K562 (cell line): ENCODE data around the gene ZNF326. TPM values are rescaled to one million over a fixed set of nuclear protein-coding genes. Genes with fewer than 3 reads are reported as not detected.
A peak's percentile ranks its signal among the peaks of the same experiment; 100 is the strongest.

Source experiments
- JUND ChIP-seq, 2 experiments: IDR thresholded peaks; 2 replicates in 1 of 2; 3 replicates in 1 of 2; pipeline ENCODE4 v1.6.1; 2011; ENCODE audit warnings: borderline replicate concordance in 2 of 2, low read depth in 2 of 2, low read length in 2 of 2, improper control_type of control experiment in 1 of 2, missing biosample characterization in 1 of 2, missing genetic modification characterization in 1 of 2, missing genetic modification reagents in 1 of 2
- NBN ChIP-seq: fragments of 450-650 bp; IDR thresholded peaks from 2 replicates; pipeline ENCODE4 v1.6.1; 2016; ENCODE audit warnings: low read depth, mild to moderate bottlenecking
- NR3C1 ChIP-seq: sonication (generic); formaldehyde crosslinking; IDR thresholded peaks from 2 replicates; pipeline ENCODE4 v1.8.1; 2022; ENCODE audit warnings: missing genetic modification reagents
- SMAD4 ChIP-seq: fragments of 250-450 bp; sonication (Bioruptor Pico); conservative IDR thresholded peaks from 2 replicates; pipeline ENCODE4 v1.8.0; 2021; ENCODE audit warnings: inconsistent platforms, mild to moderate bottlenecking, moderate library complexity
- ZNF3 ChIP-seq: fragments of 250-450 bp; sonication (Bioruptor Pico); IDR thresholded peaks from 2 replicates; pipeline ENCODE4 v1.5.0; 2021; ENCODE audit warnings: mild to moderate bottlenecking, moderate library complexity
- ZNF311 ChIP-seq: fragments of 250-450 bp; sonication (Bioruptor Pico); IDR thresholded peaks from 2 replicates; pipeline ENCODE4 v1.4.0; 2020; ENCODE audit warnings: mild to moderate bottlenecking, moderate library complexity
- ZNF696 ChIP-seq: fragments of 250-450 bp; sonication (Bioruptor Pico); conservative IDR thresholded peaks from 2 replicates; pipeline ENCODE4 v1.4.0; 2020; ENCODE audit warnings: mild to moderate bottlenecking, moderate library complexity
- ZNF764 ChIP-seq: fragments of 250-450 bp; sonication (Bioruptor Pico); IDR thresholded peaks from 2 replicates; pipeline ENCODE4 v1.4.0; 2020; ENCODE audit warnings: low read depth, mild to moderate bottlenecking, moderate library complexity
- ZNF778 ChIP-seq: fragments of 450-650 bp; formaldehyde crosslinking; IDR thresholded peaks from 2 replicates; pipeline ENCODE4 v1.4.0; 2020; ENCODE audit warnings: mild to moderate bottlenecking, moderate library complexity
- ZNF830 ChIP-seq: fragments of 250-450 bp; sonication (Bioruptor Pico); IDR thresholded peaks from 2 replicates; pipeline ENCODE4 v1.5.0; 2021; ENCODE audit warnings: mild to moderate bottlenecking
- polyA plus RNA-seq, 8 experiments: library from polyadenylated mRNA; depleted of rRNA in 4 of 8; stranded (reverse) in 5 of 8; unstranded in 3 of 8; fragments of >200 nt; fragmentation: Nextera tagmentation in 2 of 8; fragmentation: Illumina TruSeq in 1 of 8; extraction: Ambion mirVana in 2 of 8; extraction: Trizol in 1 of 8; gene quantifications; 2 replicates each; pipeline versions ENCODE4 v1.2.1 to v1.2.3, GENCODE V29; 2011 to 2014; ENCODE audit warnings: inconsistent platforms in 1 of 8, missing spikeins in 1 of 8
- total RNA-seq, 7 experiments: library from RNA; depleted of rRNA in 6 of 7; stranded (reverse); fragments of >200 nt in 6 of 7; fragmentation: Illumina TruSeq in 2 of 7; extraction: Trizol in 2 of 7; gene quantifications; 2 replicates each; pipeline versions ENCODE4 v1.2.1 to v1.2.3, GENCODE V29; 2011 to 2021; ENCODE audit warnings: low replicate concordance in 1 of 7
- TF ChIP-seq, protein P1 (sequence below), 2 experiments: fragments of 450-650 bp in 1 of 2; IDR thresholded peaks; 2 replicates each; pipeline ENCODE4 v1.6.1; 2011 to 2017; ENCODE audit warnings: low read depth in 2 of 2, antibody characterized with exemption in 1 of 2, borderline replicate concordance in 1 of 2, low read length in 1 of 2, mild to moderate bottlenecking in 1 of 2, mixed read lengths in 1 of 2; ENCODE audit not compliant: control insufficient read depth in 1 of 2
- TF ChIP-seq, protein P2 (sequence below): sonication (generic); formaldehyde crosslinking; IDR thresholded peaks from 2 replicates; pipeline ENCODE4 v1.8.0; 2023; ENCODE audit warnings: missing genetic modification reagents, mild to moderate bottlenecking, borderline replicate concordance

ZNF326 gene
- total and polyA plus RNA-seq, 9 of the 15 experiments (the other 6 are each of a cell fraction or from before 2014, with no cell fraction given) = 7.2 to 33.2 (median 20.1) TPM

DNA sequence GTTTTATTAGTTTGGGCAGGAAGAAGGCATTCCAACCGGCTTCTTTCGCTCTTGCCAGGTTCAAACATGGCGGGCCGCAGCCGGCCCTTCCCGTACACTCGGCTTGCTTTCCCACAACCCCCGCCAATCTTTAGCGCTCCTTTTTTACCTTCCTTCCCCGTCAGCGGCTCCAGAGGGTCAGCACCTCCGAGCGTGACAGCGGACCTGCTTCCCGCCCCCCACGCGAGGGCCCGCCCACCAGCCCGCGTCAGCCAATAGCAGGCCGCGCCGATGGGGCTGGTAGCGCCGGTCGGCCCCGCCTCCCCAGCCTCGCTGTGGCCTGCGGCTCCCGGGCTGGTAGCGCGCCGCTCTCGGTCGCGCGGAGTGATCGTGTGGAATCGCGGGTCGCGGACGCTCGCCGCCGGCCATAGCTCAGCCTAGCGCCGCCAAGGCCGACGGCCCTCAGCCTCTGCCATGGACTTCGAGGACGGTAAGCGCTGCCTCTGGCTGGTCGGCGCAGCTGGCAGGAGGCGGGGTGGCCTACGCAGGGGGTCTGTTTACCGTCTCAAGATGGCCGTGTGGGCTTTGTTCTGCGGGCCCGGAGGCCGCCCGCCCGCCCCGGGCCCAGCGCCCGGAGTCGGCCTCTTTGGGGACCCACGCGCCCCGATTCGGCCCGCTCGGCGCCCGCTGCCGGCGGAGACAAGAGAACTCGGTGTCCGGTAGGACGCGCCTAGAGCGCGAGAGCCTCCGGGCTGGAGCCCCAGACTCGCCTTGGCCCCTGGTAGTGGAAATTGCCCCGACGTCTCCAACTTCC is at the start of gene ZNF326 (continued):
- TF ChIP-seq NBN = peak; percentile 74; the same call in 1 of the 2 replicates
- peak; percentile 30 for TF ChIP-seq JUND (IDR thresholded peaks at IDR 0.05; ENCODE audit: borderline replicate concordance, low read depth, low read length)
- peak; percentile 50; the same call in 1 of the 3 replicates for TF ChIP-seq JUND (tag; IDR thresholded peaks at IDR 0.05; ENCODE audit: borderline replicate concordance, low read depth, low read length)
- no peak for TF ChIP-seq NR3C1 (CRISPR knock-in tag)
- no peak for TF ChIP-seq ZNF778
- TF ChIP-seq, protein P1, sequence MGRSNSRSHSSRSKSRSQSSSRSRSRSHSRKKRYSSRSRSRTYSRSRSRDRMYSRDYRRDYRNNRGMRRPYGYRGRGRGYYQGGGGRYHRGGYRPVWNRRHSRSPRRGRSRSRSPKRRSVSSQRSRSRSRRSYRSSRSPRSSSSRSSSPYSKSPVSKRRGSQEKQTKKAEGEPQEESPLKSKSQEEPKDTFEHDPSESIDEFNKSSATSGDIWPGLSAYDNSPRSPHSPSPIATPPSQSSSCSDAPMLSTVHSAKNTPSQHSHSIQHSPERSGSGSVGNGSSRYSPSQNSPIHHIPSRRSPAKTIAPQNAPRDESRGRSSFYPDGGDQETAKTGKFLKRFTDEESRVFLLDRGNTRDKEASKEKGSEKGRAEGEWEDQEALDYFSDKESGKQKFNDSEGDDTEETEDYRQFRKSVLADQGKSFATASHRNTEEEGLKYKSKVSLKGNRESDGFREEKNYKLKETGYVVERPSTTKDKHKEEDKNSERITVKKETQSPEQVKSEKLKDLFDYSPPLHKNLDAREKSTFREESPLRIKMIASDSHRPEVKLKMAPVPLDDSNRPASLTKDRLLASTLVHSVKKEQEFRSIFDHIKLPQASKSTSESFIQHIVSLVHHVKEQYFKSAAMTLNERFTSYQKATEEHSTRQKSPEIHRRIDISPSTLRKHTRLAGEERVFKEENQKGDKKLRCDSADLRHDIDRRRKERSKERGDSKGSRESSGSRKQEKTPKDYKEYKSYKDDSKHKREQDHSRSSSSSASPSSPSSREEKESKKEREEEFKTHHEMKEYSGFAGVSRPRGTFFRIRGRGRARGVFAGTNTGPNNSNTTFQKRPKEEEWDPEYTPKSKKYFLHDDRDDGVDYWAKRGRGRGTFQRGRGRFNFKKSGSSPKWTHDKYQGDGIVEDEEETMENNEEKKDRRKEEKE (IDR thresholded peaks at IDR 0.05; ENCODE audit: borderline replicate concordance in 1 of 2, control insufficient read depth in 1 of 2, low read depth in 2 of 2, low read length in 1 of 2) = no peak
- TF ChIP-seq, protein P2, sequence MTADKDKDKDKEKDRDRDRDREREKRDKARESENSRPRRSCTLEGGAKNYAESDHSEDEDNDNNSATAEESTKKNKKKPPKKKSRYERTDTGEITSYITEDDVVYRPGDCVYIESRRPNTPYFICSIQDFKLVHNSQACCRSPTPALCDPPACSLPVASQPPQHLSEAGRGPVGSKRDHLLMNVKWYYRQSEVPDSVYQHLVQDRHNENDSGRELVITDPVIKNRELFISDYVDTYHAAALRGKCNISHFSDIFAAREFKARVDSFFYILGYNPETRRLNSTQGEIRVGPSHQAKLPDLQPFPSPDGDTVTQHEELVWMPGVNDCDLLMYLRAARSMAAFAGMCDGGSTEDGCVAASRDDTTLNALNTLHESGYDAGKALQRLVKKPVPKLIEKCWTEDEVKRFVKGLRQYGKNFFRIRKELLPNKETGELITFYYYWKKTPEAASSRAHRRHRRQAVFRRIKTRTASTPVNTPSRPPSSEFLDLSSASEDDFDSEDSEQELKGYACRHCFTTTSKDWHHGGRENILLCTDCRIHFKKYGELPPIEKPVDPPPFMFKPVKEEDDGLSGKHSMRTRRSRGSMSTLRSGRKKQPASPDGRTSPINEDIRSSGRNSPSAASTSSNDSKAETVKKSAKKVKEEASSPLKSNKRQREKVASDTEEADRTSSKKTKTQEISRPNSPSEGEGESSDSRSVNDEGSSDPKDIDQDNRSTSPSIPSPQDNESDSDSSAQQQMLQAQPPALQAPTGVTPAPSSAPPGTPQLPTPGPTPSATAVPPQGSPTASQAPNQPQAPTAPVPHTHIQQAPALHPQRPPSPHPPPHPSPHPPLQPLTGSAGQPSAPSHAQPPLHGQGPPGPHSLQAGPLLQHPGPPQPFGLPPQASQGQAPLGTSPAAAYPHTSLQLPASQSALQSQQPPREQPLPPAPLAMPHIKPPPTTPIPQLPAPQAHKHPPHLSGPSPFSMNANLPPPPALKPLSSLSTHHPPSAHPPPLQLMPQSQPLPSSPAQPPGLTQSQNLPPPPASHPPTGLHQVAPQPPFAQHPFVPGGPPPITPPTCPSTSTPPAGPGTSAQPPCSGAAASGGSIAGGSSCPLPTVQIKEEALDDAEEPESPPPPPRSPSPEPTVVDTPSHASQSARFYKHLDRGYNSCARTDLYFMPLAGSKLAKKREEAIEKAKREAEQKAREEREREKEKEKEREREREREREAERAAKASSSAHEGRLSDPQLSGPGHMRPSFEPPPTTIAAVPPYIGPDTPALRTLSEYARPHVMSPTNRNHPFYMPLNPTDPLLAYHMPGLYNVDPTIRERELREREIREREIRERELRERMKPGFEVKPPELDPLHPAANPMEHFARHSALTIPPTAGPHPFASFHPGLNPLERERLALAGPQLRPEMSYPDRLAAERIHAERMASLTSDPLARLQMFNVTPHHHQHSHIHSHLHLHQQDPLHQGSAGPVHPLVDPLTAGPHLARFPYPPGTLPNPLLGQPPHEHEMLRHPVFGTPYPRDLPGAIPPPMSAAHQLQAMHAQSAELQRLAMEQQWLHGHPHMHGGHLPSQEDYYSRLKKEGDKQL = peak; percentile 89; the same call in 1 of the 2 replicates
- peak; percentile 82 for TF ChIP-seq SMAD4 (CRISPR knock-in tag)
- TF ChIP-seq ZNF696 (CRISPR knock-in tag) = no peak
- TF ChIP-seq ZNF311 (CRISPR knock-in tag) = no peak
- 0 out of 2 replicates have a peak, but pooled peaks have one; percentile 41 for TF ChIP-seq ZNF764 (CRISPR knock-in tag)
- TF ChIP-seq ZNF830 (CRISPR knock-in tag) = no peak
- TF ChIP-seq ZNF3 (CRISPR knock-in tag) = no peak
